ENCODE results near the gene NPSR1.
"Not testable (repeated sequence)": the region's sequence is repeated elsewhere in the genome, so short reads cannot be mapped to it uniquely, and the experiment has no call there.

The NPSR1 gene

GRCh38 chr7:34878944-34879735 lies 221.1 kb downstream of the NPSR1 start:
- not testable (repeated sequence) for DNase-seq

DNA sequence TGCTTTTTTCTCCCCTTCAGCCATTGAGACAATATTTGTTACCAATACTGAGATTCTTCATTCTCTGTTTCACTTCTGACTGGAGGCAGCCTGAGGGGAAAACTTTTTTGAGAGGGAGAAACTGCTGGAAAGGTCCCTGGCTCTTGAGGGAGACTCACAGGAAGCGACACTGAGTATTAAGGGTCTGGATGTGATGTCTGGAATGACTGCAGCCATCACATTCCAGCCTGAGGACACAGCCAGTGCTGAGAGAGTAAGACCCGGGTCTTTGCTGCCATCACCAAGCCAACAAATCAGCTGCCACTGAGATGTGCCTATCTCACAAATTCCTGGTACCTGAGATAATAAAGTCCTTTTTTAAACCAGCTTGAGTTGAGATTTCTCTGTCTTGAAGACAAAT lies 221.9 kb downstream of the NPSR1 start:
- DNase-seq, result no peak

- not testable (repeated sequence) for DNase-seq
Observed at GRCh38 chr7:34883855-34884254, 225.8 kb downstream of the NPSR1 start.

DNA sequence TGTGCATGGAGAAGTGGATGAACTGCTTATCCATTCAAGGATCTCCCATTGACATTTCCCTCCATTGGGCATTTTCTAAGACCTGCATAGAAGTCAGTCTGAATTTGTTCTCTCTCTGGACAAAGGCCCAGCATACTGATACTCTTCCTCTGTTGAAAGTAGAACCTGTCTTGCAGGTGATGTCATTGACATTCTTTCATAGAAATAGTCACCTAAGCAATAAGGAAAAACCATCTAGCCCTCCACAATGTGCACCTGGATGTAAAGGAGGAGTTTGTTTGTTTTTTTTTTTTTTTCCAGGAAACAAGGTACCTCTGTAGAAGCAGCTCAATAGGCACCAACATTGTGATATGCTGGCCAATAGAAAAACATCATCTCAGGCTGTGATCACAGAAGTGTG lies 228.8 kb downstream of the NPSR1 start:
- no peak for DNase-seq

- no peak for DNase-seq
Observed at GRCh38 chr7:34889951-34890350, 231.9 kb downstream of the NPSR1 start.

DNA sequence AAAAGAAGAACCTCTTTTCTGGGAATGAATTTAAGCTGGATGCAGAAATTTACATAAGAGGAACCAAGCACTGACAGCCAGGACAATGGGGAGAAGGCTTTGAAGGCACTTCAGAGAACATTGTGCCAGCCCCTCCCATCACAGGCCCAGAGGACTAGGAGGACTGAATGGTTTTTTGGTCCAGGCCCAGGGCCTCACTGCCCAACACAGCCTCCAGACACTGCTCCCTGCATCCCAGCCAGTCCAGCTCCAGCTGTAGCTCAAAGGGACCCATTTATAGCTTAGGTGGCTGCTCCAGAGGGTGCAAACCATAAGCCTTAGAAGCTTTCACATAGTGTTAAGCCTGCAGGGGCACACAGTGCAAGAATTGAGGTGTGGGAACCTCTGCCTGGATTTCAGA lies 237.2 kb downstream of the NPSR1 start:
- DNase-seq, result no peak
